T-helper 1 cell treated with Interleukin-12 subunit alpha and Interleukin-12 subunit beta and Interleukin-4 antibody, amounts not matched to agents 30 μg/mL and 1 μg/mL, for 36 hours (primary cell): ENCODE data around the gene ZNF503.

Experiments
- H3K27ac Mint-ChIP-seq: one replicate; pipeline ENCODE4 v1.8.0; 2021; ENCODE audit warnings: mild to moderate bottlenecking, mixed read lengths
- H3K27me3 Mint-ChIP-seq: one replicate; pipeline ENCODE4 v1.8.0; 2021; ENCODE audit warnings: low read depth, mixed read lengths
- H3K36me3 Mint-ChIP-seq: one replicate; pipeline ENCODE4 v1.8.0; 2021; ENCODE audit warnings: low read depth, mixed read lengths
- H3K4me1 Mint-ChIP-seq: one replicate; pipeline ENCODE4 v1.8.0; 2021; ENCODE audit warnings: low read depth, mixed read lengths
- H3K4me3 Mint-ChIP-seq: one replicate; pipeline ENCODE4 v1.8.0; 2021; ENCODE audit warnings: mild to moderate bottlenecking, moderate library complexity, mixed read lengths
- H3K9me3 Mint-ChIP-seq: one replicate; pipeline ENCODE4 v1.8.0; 2021; ENCODE audit warnings: mixed read lengths

ZNF503 gene

DNA sequence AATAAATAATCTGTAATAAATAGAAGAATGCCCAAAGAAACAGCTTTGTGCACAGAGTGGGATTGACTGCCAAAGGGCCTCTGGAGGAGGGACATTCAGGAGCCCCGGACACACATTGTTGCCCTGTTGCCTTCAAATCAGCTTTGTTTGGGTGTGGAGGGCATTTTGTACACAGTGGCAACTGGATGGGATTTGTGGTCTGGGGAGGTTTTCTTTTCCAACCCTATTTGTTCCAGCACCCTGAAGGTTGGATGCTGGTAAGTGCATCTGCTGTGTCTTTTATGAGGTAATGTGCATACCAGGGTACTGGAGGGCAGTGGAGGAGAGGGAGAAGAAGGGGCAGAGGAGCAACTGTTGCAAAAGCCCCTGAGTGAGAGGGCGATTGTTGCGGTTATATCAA, 36.1 kb upstream of the ZNF503 start:
- no peaks in the 10 kb centered on the region for H3K36me3 Mint-ChIP-seq
- H3K27ac Mint-ChIP-seq, result no peak overlapping the region
- no peaks in the 10 kb centered on the region for H3K9me3 Mint-ChIP-seq
- H3K4me3 Mint-ChIP-seq, result no peak overlapping the region
- H3K27me3 Mint-ChIP-seq, result peaks cover 18% of the 10 kb centered on the region
- H3K4me1 Mint-ChIP-seq, result no peaks in the 10 kb centered on the region

DNA sequence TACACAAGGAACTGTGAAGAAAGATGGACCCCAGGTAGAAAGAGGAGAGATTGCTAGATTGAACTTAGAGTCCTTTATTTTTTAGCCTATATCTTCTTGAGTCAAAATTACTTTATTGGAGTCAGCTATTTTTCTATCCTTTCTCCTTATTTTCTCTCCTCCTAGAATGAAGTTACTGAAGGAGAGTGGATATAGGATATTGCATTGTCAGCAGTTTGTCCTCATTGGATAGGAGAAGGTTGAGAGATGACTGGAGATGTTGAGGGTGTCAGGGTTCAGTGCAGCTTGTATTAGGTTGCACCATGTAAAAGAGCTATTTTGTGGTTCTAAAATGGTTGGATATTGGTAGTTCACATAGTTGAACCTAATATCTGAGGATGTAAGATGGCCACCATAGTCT, 35.3 kb upstream of the ZNF503 start:
- no peaks in the 10 kb centered on the region for H3K4me1 Mint-ChIP-seq
- H3K4me3 Mint-ChIP-seq, result no peak overlapping the region
- no peaks in the 10 kb centered on the region for H3K9me3 Mint-ChIP-seq
- H3K27me3 Mint-ChIP-seq, result peaks cover 26% of the 10 kb centered on the region
- no peak overlapping the region for H3K27ac Mint-ChIP-seq
- no peaks in the 10 kb centered on the region for H3K36me3 Mint-ChIP-seq

DNA sequence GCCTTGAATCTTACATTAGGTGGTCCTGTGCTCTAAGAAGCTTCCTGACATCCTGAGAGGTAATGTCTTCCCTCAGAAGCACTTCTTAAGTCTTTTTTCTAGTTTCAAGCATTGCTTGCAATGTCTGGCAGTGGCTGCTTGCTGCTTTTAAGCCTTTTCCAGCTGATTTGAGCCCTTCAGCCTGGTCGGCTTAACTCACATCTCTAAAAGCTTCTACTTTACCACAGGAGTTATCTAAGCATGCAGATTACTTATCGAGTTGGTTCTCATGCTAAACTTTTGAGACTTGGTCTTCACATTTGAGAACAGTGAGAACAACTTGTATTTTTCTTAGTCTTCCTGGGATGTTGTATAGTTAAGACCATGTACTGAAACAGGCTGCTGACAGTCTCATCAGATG, 33.7 kb upstream of the ZNF503 start:
- H3K27me3 Mint-ChIP-seq, result peaks cover 37% of the 10 kb centered on the region
- no peaks in the 10 kb centered on the region for H3K4me1 Mint-ChIP-seq

DNA sequence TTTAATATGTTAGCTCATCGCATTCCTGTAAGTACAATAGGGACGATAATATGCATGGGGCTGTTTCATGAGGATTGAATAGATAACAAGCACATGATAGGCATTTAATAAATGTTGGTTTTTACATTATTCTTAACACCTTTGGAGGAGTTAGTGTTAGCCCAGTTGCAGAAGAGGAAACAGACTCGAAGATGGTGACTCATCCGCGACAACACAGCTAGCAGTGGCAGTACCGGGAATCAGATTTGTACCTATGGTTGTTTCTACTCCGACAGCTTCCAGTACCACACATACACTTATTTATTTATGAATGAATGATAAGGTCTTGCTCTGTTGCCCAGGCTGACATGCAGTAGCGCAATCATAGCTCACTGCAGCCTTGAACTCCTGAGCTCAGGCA, 32.7 kb upstream of the ZNF503 start:
- Mint-ChIP-seq H3K27ac (no peak overlapping the region), H3K4me1 (no peaks in the 10 kb centered on the region), H3K4me3 (no peak overlapping the region), H3K9me3 (no peaks in the 10 kb centered on the region), H3K27me3 (peaks cover 47% of the 10 kb centered on the region), H3K36me3 (no peaks in the 10 kb centered on the region)

More for the DNA sequence above, 33.7 kb upstream of the ZNF503 start:
- H3K27ac Mint-ChIP-seq, result no peak overlapping the region
- H3K4me3 Mint-ChIP-seq, result no peak overlapping the region
- no peaks in the 10 kb centered on the region for H3K36me3 Mint-ChIP-seq
- no peaks in the 10 kb centered on the region for H3K9me3 Mint-ChIP-seq

DNA sequence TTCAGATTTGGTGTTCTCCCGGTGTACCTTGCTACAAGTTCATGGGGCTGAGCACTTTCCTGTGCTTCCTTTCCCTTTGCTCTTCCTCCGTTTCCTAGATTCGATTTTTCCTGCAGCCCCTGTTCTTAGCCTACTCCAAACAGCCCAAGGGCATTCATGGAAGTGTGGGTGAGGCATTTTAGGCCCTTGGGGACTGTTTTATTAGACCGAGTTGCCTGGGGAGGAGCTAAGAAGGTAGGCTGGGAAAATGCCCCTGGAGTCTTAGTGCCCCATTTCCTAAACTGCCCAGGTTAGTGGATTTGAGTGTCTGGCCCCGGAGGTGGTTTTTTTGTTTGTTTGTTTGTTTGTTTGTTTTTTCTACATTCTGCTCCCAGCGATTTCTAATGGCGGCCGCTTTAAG, 31.7 kb upstream of the ZNF503 start:
- H3K36me3 Mint-ChIP-seq, result no peaks in the 10 kb centered on the region
- no peaks in the 10 kb centered on the region for H3K4me1 Mint-ChIP-seq
- H3K27ac Mint-ChIP-seq, result no peak overlapping the region
- peaks cover 58% of the 10 kb centered on the region for H3K27me3 Mint-ChIP-seq
- H3K9me3 Mint-ChIP-seq, result no peaks in the 10 kb centered on the region
- no peak overlapping the region for H3K4me3 Mint-ChIP-seq

DNA sequence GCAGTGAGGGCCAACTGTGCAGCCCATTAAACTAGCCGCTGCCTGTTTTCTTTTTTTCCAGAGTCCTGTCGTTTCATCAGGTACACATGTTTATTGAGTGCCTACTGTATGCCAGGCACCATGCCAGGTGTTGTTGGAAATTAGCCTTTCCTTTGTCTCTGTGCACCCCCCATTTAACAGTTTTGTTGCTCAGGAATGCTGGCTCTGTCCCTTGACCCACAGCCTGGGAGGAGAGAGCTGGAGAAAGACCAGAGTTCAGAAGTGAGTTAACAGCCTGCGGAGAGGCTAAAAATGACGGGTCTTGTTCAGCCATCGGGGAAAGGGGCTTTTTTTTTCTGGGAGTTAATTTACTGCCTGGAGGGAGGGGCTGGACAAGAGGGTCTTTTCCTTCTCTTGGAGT, 31.2 kb upstream of the ZNF503 start:
- Mint-ChIP-seq H3K27ac (no peak overlapping the region), H3K4me3 (no peak overlapping the region), H3K9me3 (no peaks in the 10 kb centered on the region), H3K4me1 (no peaks in the 10 kb centered on the region), H3K36me3 (no peaks in the 10 kb centered on the region), H3K27me3 (peaks cover 58% of the 10 kb centered on the region)

DNA sequence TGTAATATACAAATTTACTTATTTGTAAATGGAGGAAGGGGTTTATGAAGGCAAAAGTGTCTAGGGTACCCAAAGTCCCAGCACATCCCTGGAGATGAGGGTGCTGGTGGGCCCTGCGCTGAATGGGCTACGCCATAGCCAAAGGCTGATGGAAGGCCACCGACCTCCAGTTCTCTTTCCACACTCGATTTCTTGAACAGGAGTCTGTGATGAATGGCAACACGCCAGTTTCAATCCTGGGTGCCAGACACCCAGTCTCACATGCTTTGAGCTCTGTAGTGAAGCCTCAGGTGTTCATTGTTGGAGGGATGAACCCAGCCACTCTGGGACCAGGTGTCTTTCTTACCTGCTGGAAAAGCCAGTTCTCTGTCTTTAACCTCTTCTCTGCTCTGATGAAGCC, 30.6 kb upstream of the ZNF503 start:
- no peaks in the 10 kb centered on the region for H3K4me1 Mint-ChIP-seq
- peaks cover 58% of the 10 kb centered on the region for H3K27me3 Mint-ChIP-seq
- no peak overlapping the region for H3K27ac Mint-ChIP-seq

DNA sequence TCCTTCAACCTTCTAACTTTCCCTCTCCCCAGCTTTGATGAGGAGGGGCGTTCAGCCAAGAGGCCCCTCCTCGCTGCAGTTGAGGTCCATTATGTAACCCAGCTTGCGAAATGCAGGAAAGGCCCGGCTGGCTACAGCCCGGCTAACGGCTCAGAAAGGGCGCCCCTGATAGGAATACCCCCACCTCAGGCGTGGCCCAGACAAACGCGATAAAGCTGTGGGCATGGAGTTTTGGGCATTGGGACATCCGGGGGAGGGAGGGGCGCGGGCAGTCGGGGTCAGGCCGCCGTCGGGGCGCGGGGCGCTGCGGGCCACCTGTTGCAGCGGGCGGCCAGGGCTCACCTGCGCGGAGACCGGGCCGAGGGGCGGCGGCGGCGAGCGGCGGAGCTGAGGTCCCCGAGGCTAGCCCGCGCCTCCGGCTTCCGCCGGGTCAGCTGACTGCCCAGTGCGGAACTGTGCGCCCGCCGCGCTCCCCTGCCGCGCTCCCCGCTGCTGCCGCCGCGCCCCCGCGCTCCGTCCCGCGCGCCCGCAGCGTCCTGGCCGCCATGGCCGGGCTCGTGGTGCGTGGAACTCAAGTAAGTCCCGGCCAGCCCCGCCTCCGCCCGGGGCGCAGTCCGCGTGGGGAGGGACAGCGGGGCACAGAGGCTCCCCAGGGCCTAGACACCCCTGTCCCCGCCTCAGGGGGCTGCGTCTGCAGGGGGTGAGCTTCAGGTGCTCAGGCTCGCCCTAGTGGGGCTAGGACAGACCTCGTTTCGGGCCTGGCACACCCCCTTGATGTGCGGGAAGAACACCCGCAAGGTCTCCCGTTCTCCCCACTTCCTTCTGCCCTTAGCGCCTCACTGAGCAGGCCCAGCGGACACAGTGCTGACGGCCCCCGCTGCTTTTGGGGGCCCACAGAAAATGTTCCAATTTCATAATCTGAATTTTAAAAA, 29.9 kb upstream of the ZNF503 start, which contains the start of gene LRMDA:
TSS of gene LRMDA (plus strand) at position 445 of the 932 bp plus-strand sequence.
- Mint-ChIP-seq H3K27ac (no peak within 1 kb of the TSS), H3K4me3 (no peak within 1 kb of the TSS), H3K36me3 (no peaks in the 10 kb centered on the region), H3K9me3 (no peaks in the 10 kb centered on the region), H3K27me3 (peaks cover 58% of the 10 kb centered on the region), H3K4me1 (no peaks in the 10 kb centered on the region)

More for the DNA sequence above, 30.6 kb upstream of the ZNF503 start:
- Mint-ChIP-seq H3K9me3 (no peaks in the 10 kb centered on the region), H3K36me3 (no peaks in the 10 kb centered on the region), H3K4me3 (no peak overlapping the region)

DNA sequence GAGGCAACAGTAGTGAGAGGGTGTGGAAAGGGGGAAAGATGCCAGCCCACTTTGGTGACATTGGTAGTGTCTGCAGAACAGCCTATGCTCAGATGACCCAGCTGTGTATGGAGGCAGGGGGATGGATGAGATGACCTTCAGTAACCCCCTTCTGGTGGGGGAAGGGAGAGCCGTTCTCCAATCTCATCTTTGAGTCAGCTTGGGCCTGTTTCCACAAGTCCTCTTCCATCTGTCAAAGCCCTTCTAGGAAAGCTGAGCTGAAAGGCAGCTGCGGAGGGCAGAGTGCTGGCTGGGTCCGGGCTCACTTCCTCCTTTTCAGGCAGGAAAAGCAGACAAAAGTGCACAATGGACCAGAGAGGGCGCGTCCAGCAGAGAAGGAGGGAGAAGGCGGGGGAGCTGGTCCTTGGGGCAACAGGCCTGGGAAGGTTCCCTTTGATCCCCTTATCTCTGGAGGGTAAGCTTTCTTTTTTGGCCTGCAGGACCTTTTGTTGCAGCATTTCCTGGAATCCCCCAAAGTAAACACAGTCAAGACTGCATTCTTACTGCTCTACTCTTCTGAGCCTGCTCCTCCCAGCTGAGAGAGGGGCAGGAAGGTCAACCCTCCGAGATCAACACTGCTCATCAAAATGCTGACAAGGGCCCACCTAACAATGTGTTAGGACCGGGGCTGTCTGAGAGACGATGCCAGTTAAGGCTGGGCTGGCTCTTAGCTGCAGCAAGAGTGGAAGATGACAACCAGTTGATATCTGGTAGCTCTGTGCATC, 28.6 kb upstream of the ZNF503 start:
- Mint-ChIP-seq H3K4me3 (no peak overlapping the region), H3K27ac (no peak overlapping the region), H3K27me3 (peaks cover 59% of the 10 kb centered on the region), H3K4me1 (no peaks in the 10 kb centered on the region), H3K36me3 (no peaks in the 10 kb centered on the region), H3K9me3 (no peaks in the 10 kb centered on the region)

DNA sequence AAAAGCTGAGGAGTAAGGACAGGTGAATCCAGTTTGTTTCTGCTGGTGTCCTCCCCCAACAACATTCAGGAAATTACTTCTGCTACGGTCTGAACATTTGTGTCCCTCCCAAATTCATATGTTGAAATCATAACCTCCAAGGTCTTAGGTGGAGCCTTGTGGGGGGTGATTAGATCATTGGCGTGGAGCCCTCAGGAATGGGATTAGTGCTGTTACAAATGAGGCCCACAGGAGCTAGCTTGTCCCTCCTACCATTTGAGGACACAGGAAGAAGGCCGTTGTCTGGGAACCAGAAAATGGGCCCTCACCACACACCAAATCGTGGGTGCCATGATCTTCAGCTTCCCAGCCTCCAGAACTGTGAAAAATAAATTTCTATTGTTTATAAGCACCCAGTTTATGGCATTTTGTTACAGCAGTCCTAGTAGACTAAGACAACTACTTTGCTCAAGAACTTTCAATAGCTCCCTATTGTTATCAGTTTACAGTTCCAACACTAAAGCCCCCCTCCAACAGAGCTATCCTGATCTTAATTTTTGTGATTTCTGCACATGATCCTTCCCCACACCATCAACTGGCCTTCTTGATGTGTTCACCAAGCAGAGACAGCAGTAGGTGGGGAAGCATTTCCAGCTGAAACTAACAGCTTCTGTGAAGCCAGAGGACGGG, 27.7 kb upstream of the ZNF503 start:
- Mint-ChIP-seq H3K27ac (no peak overlapping the region), H3K27me3 (peaks cover 52% of the 10 kb centered on the region), H3K4me3 (no peak overlapping the region), H3K36me3 (no peaks in the 10 kb centered on the region), H3K9me3 (no peaks in the 10 kb centered on the region), H3K4me1 (no peaks in the 10 kb centered on the region)

DNA sequence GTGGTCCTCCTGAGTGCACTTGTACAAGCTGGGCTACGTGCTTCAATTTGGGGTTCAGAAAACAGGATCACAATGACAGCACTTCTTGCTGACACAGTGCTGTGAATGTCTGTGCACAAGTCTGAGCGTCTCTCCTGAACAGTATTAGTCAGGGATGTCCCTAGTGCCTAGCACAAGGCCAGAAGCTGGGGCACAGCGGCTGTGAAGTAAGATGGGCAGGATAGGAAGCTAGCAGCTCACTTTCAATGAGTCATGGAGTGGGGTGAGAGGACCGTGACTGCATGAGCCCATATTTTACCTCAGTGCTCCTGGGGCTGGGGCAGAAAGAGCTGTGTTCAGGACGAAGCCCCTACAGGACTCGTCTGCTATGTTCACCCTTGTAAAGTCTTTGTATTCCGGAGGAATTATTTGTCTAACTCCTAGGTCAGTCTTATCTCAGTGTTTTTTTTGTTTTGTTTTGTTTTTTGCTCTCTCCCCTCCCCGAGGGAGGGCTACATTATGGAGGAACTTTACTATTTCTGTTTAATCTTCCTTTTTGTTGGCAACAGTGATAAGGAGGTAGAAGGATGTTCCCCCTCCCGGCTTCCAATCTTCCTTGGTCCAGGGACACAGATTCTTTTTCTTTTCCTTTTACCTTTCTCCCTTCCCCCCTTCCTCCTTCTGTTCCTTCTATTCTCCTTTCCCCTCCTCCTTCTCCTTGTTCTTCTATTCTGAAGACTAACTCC, 27.0 kb upstream of the ZNF503 start:
- no peak overlapping the region for H3K27ac Mint-ChIP-seq
- no peaks in the 10 kb centered on the region for H3K9me3 Mint-ChIP-seq
- no peaks in the 10 kb centered on the region for H3K36me3 Mint-ChIP-seq
- no peak overlapping the region for H3K4me3 Mint-ChIP-seq
- peaks cover 52% of the 10 kb centered on the region for H3K27me3 Mint-ChIP-seq
- H3K4me1 Mint-ChIP-seq, result no peaks in the 10 kb centered on the region

DNA sequence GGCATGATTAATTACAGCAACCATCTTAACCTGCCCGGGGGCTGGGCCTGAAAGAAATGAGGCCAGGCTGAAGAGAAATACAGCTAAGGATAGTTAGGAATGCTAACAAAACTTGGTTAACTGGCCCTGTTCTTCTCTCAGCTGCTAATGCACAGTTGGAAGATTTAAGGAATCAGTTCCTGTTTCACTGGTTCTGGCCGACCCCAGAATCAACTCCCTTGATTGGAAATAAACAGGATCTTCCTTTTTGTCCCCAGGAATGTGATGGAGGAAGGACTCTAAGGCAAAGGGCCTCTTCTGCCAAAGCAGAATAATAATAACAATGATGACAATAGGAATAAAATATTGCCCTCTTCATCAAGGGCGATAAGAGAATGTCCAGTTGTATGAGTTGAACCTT, 26.4 kb upstream of the ZNF503 start:
- Mint-ChIP-seq H3K27me3 (peaks cover 49% of the 10 kb centered on the region), H3K9me3 (no peaks in the 10 kb centered on the region), H3K27ac (no peak overlapping the region), H3K36me3 (no peaks in the 10 kb centered on the region), H3K4me3 (no peak overlapping the region), H3K4me1 (no peaks in the 10 kb centered on the region)

DNA sequence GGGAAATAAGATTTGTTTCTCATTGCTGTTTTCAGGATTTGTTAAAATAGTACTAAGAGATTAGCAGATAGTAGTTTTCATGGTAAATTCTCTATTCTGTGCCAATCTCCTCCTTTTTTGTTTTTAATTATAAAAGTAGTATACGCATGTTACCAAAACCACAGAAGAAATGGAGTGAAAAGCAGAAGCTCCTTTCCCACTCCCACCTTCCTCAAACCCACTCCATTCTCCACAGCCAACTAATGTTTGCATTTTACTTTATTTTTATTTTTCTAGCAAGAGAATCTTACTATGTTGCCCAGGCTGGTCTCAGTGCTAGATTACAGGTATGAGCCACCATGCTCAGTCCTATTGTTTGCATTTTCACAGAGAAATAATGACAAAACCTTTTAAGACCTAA, 25.3 kb upstream of the ZNF503 start:
- Mint-ChIP-seq H3K27ac (no peak overlapping the region), H3K4me3 (no peak overlapping the region), H3K27me3 (peaks cover 40% of the 10 kb centered on the region), H3K36me3 (no peaks in the 10 kb centered on the region), H3K4me1 (no peaks in the 10 kb centered on the region), H3K9me3 (no peaks in the 10 kb centered on the region)
